PC-9 (cell line): Measurements from ENCODE around the gene EHBP1.

ENCODE experiments used
- CTCF ChIP-seq: fragments of 200-600 bp; sonication (generic); conservative IDR thresholded peaks from 2 replicates; pipeline ENCODE4 v1.6.1; 2017; ENCODE audit warnings: mixed run types, antibody characterized with exemption, mild to moderate bottlenecking, moderate library complexity
- EZH2 ChIP-seq: fragments of 200-600 bp; sonication (generic); IDR thresholded peaks from 2 replicates; pipeline ENCODE4 v1.8.0; 2017; ENCODE audit warnings: antibody characterized with exemption, low read depth

- no peak for TF ChIP-seq CTCF
- TF ChIP-seq EZH2: no peak
These were observed 234.4 kb downstream of the EHBP1 start for GRCh38 chr2:62939735-62940491.
